Keratinocyte (primary cell): Measurements from ENCODE around the gene ARMC9. TPM values are rescaled to one million over a fixed set of nuclear protein-coding genes. Genes with fewer than 3 reads are reported as not detected.

ENCODE experiments used
- DNase-seq: peaks from one replicate; pipeline ENCODE4 v3.0.0-alpha.2; 2011; ENCODE audit warnings: low read depth, missing footprints, low spot score
- FAIRE-seq: peaks from 2 replicates; lab custom pipeline; 2011; peaks lifted over from hg19 to GRCh38; lab: Jason Lieb, UNC
- H2AFZ ChIP-seq: 2 replicates; pipeline ENCODE4 v1.6.0; 2012; ENCODE audit warnings: low read length, control low read depth, inconsistent platforms; ENCODE audit not compliant: control insufficient read depth
- H3K27ac ChIP-seq: 2 replicates; pipeline ENCODE4 v1.5.1; 2011; ENCODE audit warnings: low read length; ENCODE audit not compliant: control insufficient read depth, insufficient read depth
- H3K27me3 ChIP-seq: 3 replicates; pipeline ENCODE4 v1.6.0; 2011; ENCODE audit warnings: low read length; ENCODE audit not compliant: control insufficient read depth, insufficient read depth; ENCODE audit errors: extremely low read depth
- H3K36me3 ChIP-seq, 2 experiments: 2 replicates in 1 of 2; 3 replicates in 1 of 2; pipeline ENCODE4 v1.5.1; 2011; ENCODE audit warnings: low read length in 2 of 2, mild to moderate bottlenecking in 1 of 2; ENCODE audit not compliant: control insufficient read depth in 2 of 2, insufficient read depth in 2 of 2; ENCODE audit errors: extremely low read depth in 1 of 2
- H3K4me1 ChIP-seq: 3 replicates; pipeline ENCODE4 v1.5.1; 2011; ENCODE audit warnings: low read length; ENCODE audit not compliant: control insufficient read depth, insufficient read depth; ENCODE audit errors: extremely low read depth
- H3K4me2 ChIP-seq: 3 replicates; pipeline ENCODE4 v1.6.0; 2011; ENCODE audit warnings: low read depth, low read length; ENCODE audit not compliant: control insufficient read depth, insufficient read depth; ENCODE audit errors: extremely low read depth
- H3K4me3 ChIP-seq, 3 experiments: fragments of 200-600 bp in 1 of 3; sonication (generic) in 1 of 3; 2 replicates in 2 of 3; 3 replicates in 1 of 3; pipeline ENCODE4 v1.5.1; 2011 to 2016; ENCODE audit warnings: low read length in 3 of 3, mild to moderate bottlenecking in 3 of 3, control low read depth in 2 of 3, inconsistent platforms in 1 of 3, low read depth in 1 of 3, mixed read lengths in 1 of 3, mixed run types in 1 of 3, moderate library complexity in 1 of 3; ENCODE audit not compliant: control insufficient read depth in 2 of 3, insufficient read depth in 2 of 3; ENCODE audit errors: extremely low read depth in 1 of 3
- H3K79me2 ChIP-seq: 2 replicates; pipeline ENCODE4 v1.6.0; 2012; ENCODE audit warnings: low read length; ENCODE audit not compliant: control insufficient read depth, insufficient read depth
- H3K9ac ChIP-seq: 3 replicates; pipeline ENCODE4 v1.6.0; 2011; ENCODE audit warnings: low read length; ENCODE audit not compliant: control insufficient read depth, insufficient read depth; ENCODE audit errors: extremely low read depth
- H3K9me1 ChIP-seq: 3 replicates; pipeline ENCODE4 v1.6.0; 2011; ENCODE audit warnings: low read length; ENCODE audit not compliant: control insufficient read depth, insufficient read depth; ENCODE audit errors: extremely low read depth
- H3K9me3 ChIP-seq: 2 replicates; pipeline ENCODE4 v1.5.1; 2012; ENCODE audit warnings: low read depth, low read length; ENCODE audit not compliant: control insufficient read depth
- H4K20me1 ChIP-seq: 3 replicates; pipeline ENCODE4 v1.6.0; 2011; ENCODE audit warnings: low read length; ENCODE audit not compliant: control insufficient read depth, insufficient read depth; ENCODE audit errors: extremely low read depth
- EZH2 ChIP-seq: IDR thresholded peaks from one replicate; pipeline ENCODE4 v1.6.1; 2012; ENCODE audit warnings: inconsistent platforms, mild to moderate bottlenecking, low read length, moderate library complexity
- dilution Hi-C: fragments of 300-500 bp; cut with MboI; formaldehyde crosslinking; loops from one replicate; pipeline ENCODE4 v1.7.0; 2020; ENCODE audit warnings: low sequenced_read_pairs; ENCODE audit not compliant: extremely low pct_ligation_motif_present
- polyA plus RNA-seq, 5 experiments: library from polyadenylated mRNA; depleted of rRNA in 3 of 5; stranded (reverse) in 3 of 5; stranded (forward) in 1 of 5; unstranded in 1 of 5; fragments of >200 nt; gene quantifications; 1 replicate in 1 of 5; 2 replicates in 3 of 5; 3 replicates in 1 of 5; pipeline versions ENCODE4 v1.2.1 to v1.2.3, GENCODE V29; 2011 to 2012; ENCODE audit warnings: missing spikeins in 2 of 5, low read depth in 1 of 5, low replicate concordance in 1 of 5
- TF ChIP-seq, protein P1 (sequence below), 3 experiments: IDR thresholded peaks in 1 of 3; conservative IDR thresholded peaks in 1 of 3; optimal IDR thresholded peaks in 1 of 3; 2 replicates in 2 of 3; 3 replicates in 1 of 3; pipeline versions ENCODE3 to v1.5.1; 2011; ENCODE audit warnings: low read length in 3 of 3, mild to moderate bottlenecking in 3 of 3, moderate library complexity in 2 of 3, control low read depth in 1 of 3, inconsistent platforms in 1 of 3; ENCODE audit not compliant: insufficient read depth in 2 of 3; ENCODE audit errors: extremely low read depth in 1 of 3

The ARMC9 gene
- polyA plus RNA-seq, 1 donor (not counting 4 experiments of a cell fraction or from before 2014, with no cell fraction given) = 16.2 TPM

DNA sequence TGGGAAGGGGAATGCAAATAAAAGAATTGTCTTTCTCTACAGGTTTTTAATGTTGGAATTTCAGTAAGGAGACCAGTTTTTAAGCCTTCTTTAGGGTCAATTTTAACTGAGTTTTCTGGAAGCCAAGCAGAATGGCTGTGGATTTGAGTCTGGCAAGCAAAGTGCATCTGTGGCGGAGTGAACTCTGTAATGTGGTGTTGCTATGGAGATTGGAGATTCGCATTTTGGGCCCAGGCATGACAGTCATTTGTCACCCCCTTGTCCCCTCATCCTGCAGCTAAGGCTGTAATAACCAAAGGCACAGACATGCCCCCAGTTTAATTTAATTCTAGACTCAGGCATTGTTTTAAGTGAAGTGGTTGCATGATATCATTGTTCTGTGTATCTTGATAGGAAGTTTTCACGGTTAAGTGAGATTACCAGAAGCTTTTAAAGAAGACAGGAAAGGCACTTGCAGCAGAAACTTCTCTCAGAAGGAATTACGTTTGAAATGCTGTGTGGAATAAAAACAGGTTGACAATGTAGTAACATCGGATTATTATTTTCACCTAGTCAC, 30.6 kb downstream of the ARMC9 start:
- H3K9ac ChIP-seq = no peak overlapping the region
- FAIRE-seq = no peak
- no peak for DNase-seq
- no peak overlapping the region for H2AFZ ChIP-seq
- no peak overlapping the region for H3K4me3 ChIP-seq
- dilution Hi-C loops = no loop called here
- H3K27ac ChIP-seq = no peak overlapping the region
- H3K4me1 ChIP-seq = no peaks in the 10 kb centered on the region
- no peaks in the 10 kb centered on the region for H3K79me2 ChIP-seq
- no peak overlapping the region for H3K4me2 ChIP-seq
- H4K20me1 ChIP-seq = no peaks in the 10 kb centered on the region
- H3K9me3 ChIP-seq = no peaks in the 10 kb centered on the region
- H3K27me3 ChIP-seq = no peaks in the 10 kb centered on the region
- no peaks in the 10 kb centered on the region for H3K9me1 ChIP-seq
- TF ChIP-seq, protein P1, sequence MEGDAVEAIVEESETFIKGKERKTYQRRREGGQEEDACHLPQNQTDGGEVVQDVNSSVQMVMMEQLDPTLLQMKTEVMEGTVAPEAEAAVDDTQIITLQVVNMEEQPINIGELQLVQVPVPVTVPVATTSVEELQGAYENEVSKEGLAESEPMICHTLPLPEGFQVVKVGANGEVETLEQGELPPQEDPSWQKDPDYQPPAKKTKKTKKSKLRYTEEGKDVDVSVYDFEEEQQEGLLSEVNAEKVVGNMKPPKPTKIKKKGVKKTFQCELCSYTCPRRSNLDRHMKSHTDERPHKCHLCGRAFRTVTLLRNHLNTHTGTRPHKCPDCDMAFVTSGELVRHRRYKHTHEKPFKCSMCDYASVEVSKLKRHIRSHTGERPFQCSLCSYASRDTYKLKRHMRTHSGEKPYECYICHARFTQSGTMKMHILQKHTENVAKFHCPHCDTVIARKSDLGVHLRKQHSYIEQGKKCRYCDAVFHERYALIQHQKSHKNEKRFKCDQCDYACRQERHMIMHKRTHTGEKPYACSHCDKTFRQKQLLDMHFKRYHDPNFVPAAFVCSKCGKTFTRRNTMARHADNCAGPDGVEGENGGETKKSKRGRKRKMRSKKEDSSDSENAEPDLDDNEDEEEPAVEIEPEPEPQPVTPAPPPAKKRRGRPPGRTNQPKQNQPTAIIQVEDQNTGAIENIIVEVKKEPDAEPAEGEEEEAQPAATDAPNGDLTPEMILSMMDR (optimal IDR thresholded peaks at IDR 0.05 in 1 of 3, IDR thresholded peaks at IDR 0.05 in 1 of 3, conservative IDR thresholded peaks at IDR 0.05 in 1 of 3; ENCODE audit: extremely low read depth in 1 of 3, insufficient read depth in 2 of 3, low read length in 3 of 3) = no peak
- TF ChIP-seq EZH2 = no peak
- H3K36me3 ChIP-seq = peaks cover 0 to 4% of the 10 kb centered on the region in 2 experiments

- FAIRE-seq = no peak
Observed at GRCh38 chr2:231235217-231235616, 36.8 kb downstream of the ARMC9 start.

More at GRCh38 chr2:231235217-231235616, 36.8 kb downstream of the ARMC9 start:
- H3K9me3 ChIP-seq = no peaks in the 10 kb centered on the region
- dilution Hi-C loops = no loop called here
- DNase-seq = no peak
- H3K4me1 ChIP-seq = no peaks in the 10 kb centered on the region
- H4K20me1 ChIP-seq = no peaks in the 10 kb centered on the region
- no peaks in the 10 kb centered on the region for H3K9me1 ChIP-seq
- no peak overlapping the region for H3K4me3 ChIP-seq
- H3K79me2 ChIP-seq = no peaks in the 10 kb centered on the region
- H3K4me2 ChIP-seq = no peak overlapping the region
- peaks cover 0 to 1% of the 10 kb centered on the region in 2 experiments for H3K36me3 ChIP-seq
- H2AFZ ChIP-seq = no peak overlapping the region
- H3K27me3 ChIP-seq = no peaks in the 10 kb centered on the region
- TF ChIP-seq EZH2 = no peak
- TF ChIP-seq, protein P1 (optimal IDR thresholded peaks at IDR 0.05 in 1 of 3, IDR thresholded peaks at IDR 0.05 in 1 of 3, conservative IDR thresholded peaks at IDR 0.05 in 1 of 3; ENCODE audit: extremely low read depth in 1 of 3, insufficient read depth in 2 of 3, low read length in 3 of 3) = no peak
- H3K27ac ChIP-seq = no peak overlapping the region
- H3K9ac ChIP-seq = no peak overlapping the region
